Astrocyte of the cerebellum (primary cell): ENCODE measurements around the gene CLN5.

Source experiments
- DNase-seq: peaks from one replicate; pipeline ENCODE4 v3.0.0-alpha.2; 2011; ENCODE audit warnings: low read depth
- H3K4me3 ChIP-seq: 2 replicates; pipeline ENCODE4 v1.5.1; 2011; ENCODE audit warnings: mild to moderate bottlenecking, low read depth, low read length, moderate library complexity
- in situ Hi-C: cut with HindIII; loops from 2 replicates; pipeline ENCODE4 v1.10.0; 2017; ENCODE audit warnings: low sequenced_read_pairs
- TF ChIP-seq, protein P1 (sequence below): IDR thresholded peaks from 2 replicates; pipeline ENCODE4 v1.5.1; 2012; ENCODE audit warnings: low read length, low read depth, moderate library complexity, mild to moderate bottlenecking; ENCODE audit errors: missing control alignments

Gene CLN5

DNA sequence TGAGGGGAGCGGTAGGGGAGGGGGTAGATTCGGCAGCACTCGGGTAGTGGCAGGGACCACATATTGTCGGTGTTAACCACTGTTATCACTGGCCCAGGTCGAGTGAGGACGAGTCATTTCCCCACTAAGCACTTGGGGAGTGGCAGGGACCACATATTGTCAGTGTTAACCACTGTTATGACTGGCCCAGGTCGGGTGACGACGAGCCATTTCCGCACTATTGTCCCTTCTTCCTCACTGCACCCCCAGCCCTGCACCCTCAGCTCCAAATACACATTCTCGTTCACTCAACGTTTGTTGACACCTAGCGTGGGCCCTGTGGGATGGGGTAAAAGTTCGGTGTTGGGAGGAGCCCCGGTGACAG lies 467 bp upstream of the CLN5 start:
- in situ Hi-C loops, result no loop called here
- TF ChIP-seq, protein P1, sequence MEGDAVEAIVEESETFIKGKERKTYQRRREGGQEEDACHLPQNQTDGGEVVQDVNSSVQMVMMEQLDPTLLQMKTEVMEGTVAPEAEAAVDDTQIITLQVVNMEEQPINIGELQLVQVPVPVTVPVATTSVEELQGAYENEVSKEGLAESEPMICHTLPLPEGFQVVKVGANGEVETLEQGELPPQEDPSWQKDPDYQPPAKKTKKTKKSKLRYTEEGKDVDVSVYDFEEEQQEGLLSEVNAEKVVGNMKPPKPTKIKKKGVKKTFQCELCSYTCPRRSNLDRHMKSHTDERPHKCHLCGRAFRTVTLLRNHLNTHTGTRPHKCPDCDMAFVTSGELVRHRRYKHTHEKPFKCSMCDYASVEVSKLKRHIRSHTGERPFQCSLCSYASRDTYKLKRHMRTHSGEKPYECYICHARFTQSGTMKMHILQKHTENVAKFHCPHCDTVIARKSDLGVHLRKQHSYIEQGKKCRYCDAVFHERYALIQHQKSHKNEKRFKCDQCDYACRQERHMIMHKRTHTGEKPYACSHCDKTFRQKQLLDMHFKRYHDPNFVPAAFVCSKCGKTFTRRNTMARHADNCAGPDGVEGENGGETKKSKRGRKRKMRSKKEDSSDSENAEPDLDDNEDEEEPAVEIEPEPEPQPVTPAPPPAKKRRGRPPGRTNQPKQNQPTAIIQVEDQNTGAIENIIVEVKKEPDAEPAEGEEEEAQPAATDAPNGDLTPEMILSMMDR, result no peak
- no peak for DNase-seq
- H3K4me3 ChIP-seq, result peak overlapping the region; percentile 74

DNA sequence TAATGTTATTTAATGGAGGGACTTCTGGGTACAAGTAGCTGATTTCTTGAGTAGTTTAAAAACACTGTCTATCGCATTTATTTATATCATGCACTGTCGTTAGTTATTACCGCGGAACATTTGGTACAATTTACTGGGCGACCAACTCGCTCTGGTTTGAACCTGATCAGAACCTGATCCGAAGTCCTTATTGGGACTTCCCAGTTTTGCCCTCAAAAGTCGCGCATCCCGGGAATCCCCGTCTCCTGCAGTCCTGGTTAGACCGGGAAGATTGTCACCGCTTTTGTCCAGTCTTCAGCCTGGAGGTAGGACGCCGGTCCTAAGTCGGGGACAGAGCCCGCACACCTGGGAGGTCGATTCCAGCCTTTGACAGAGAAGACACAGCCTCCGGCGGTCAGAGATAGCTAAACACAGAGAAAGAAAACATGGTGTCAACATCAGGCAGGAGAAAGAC lies 694 bp downstream of the CLN5 start:
- TF ChIP-seq, protein P1, result no peak
- no peak for DNase-seq
- H3K4me3 ChIP-seq, result peak overlapping the region; percentile 74
- in situ Hi-C loops, result no loop called here

- TF ChIP-seq, protein P1, result no peak
- DNase-seq, result no peak
- in situ Hi-C loops, result no loop called here
- H3K4me3 ChIP-seq, result peak overlapping the region; percentile 74
Observed at GRCh38 chr13:76993021-76993420, 1.1 kb downstream of the CLN5 start.

DNA sequence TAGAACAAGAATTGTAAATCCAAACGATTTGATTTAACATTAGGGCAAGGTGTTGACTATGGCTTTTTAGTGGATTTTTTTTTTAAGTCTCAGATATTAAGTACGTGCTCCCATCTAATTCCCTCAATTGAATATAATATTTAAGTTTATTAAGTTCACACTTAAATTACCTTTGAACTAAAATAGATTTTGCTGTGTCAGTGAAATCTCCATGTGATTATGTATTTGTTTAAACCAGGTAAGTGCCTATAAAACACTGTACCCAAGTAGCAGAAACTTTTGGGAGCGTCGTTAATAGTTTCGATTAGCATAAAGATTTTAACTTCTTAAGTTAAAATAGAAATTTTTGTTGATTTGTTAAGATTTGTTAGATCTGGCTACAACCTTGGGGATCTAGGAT lies 1.6 kb downstream of the CLN5 start:
- TF ChIP-seq, protein P1, result no peak
- in situ Hi-C loops, result no loop called here
- H3K4me3 ChIP-seq, result no peak overlapping the region
- no peak for DNase-seq

DNA sequence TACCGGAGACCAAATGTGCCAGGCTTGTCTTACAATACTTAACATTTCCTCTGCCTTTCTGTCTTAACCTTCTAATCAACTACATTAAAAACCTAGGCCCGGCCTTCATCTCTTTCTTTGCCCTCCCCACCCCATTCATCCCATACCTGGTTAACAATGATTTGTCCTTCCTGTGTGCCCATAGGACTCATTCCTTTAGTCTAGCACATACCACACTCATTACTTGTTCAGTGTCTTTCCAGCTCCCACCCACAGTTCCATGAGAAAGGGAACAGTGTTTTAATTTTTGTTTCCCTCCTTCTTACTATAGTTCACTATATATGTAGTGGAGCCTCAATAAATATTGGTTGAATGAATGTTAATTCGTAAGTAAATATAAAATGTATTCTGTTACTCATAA lies 2.4 kb downstream of the CLN5 start:
- no peak overlapping the region for H3K4me3 ChIP-seq
- in situ Hi-C loops, result no loop called here
- no peak for DNase-seq
- TF ChIP-seq, protein P1, result no peak

DNA sequence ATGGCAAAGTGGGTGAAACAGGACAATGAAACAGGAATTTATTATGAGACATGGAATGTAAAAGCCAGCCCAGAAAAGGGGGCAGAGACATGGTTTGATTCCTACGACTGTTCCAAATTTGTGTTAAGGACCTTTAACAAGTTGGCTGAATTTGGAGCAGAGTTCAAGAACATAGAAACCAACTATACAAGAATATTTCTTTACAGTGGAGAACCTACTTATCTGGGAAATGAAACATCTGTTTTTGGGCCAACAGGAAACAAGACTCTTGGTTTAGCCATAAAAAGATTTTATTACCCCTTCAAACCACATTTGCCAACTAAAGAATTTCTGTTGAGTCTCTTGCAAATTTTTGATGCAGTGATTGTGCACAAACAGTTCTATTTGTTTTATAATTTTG lies 8.6 kb downstream of the CLN5 start:
- in situ Hi-C loops, result no loop called here
- DNase-seq, result no peak
- TF ChIP-seq, protein P1, result no peak
- no peak overlapping the region for H3K4me3 ChIP-seq

DNA sequence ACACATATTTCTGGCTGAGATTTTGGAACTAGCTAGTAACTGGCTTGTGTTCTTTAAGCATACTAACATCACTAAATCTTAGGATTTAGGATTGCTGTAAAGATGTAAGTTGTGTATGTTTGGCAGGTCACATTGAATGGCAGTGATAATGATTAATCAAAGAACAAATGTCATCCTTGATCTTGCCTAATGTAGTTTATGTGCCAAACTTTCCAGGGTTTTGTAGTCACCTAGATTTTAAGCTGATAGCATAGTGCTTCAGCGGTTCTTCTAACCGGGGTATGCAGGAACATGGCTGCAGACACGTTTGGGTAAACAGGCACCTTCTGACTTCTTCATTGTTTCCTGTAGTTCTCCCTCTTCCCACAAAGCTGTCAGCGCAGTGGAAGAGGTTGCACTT lies 9.7 kb downstream of the CLN5 start:
- in situ Hi-C loops, result no loop called here
- no peak for DNase-seq
- TF ChIP-seq, protein P1, result no peak
- no peak overlapping the region for H3K4me3 ChIP-seq
